NCI-H460 (cell line): ENCODE results near the gene PRSS3. TPM values are rescaled to one million over a fixed set of nuclear protein-coding genes. Genes with fewer than 3 reads are reported as not detected.
"Not testable (repeated sequence)": the region's sequence is repeated elsewhere in the genome, so short reads cannot be mapped to it uniquely, and the experiment has no call there.

ENCODE experiments used
- DNase-seq: peaks from one replicate; pipeline ENCODE4 v3.0.0-alpha.2; 2016; ENCODE audit warnings: low read depth; ENCODE audit errors: extremely low read depth
- polyA plus RNA-seq: library from polyadenylated mRNA; depleted of rRNA; stranded (reverse); fragments of >200 nt; gene quantifications from 2 replicates; pipeline ENCODE4 v1.2.3, GENCODE V29; 2014; cell fraction: nucleus; rRNA removed
- total RNA-seq: library from RNA; depleted of rRNA; stranded (reverse); fragments of >200 nt; shearing (Covaris generic); gene quantifications from 2 replicates; pipeline ENCODE4 v1.2.3, GENCODE V29; 2014; rRNA removed

Gene PRSS3
- total RNA-seq = not detected in 2 replicates
- polyA plus RNA-seq = not detected in 2 replicates

GRCh38 chr9:33795281-33795680 lies at the start of gene PRSS3:
Gene PRSS3, plus strand, starts transcription at chr9:33795561. Its CDS starts 13 bp downstream, at chr9:33795574.
- no peak for DNase-seq

- DNase-seq = no peak
Observed at GRCh38 chr9:33748633-33749304, 46.6 kb upstream of the PRSS3 start.

GRCh38 chr9:33749305-33749654 lies 46.1 kb upstream of the PRSS3 start:
- DNase-seq = not testable (repeated sequence)

- no peak for DNase-seq
Observed at GRCh38 chr9:33750307-33750838, 45.0 kb upstream of the PRSS3 start.

GRCh38 chr9:33750839-33751339 lies 44.5 kb upstream of the PRSS3 start:
- no peak for DNase-seq

- DNase-seq = no peak
Observed at GRCh38 chr9:33751536-33752129, 43.7 kb upstream of the PRSS3 start.

- DNase-seq = no peak
Observed at GRCh38 chr9:33752130-33752637, 43.2 kb upstream of the PRSS3 start.

GRCh38 chr9:33752789-33753188 lies 42.6 kb upstream of the PRSS3 start:
- not testable (repeated sequence) for DNase-seq

GRCh38 chr9:33759648-33760047 lies 35.7 kb upstream of the PRSS3 start:
- DNase-seq = peak; percentile 6

- DNase-seq = no peak
Observed at GRCh38 chr9:33762343-33762742, 33.0 kb upstream of the PRSS3 start.

- DNase-seq = not testable (repeated sequence)
Observed at GRCh38 chr9:33763709-33764108, 31.7 kb upstream of the PRSS3 start.

- no peak for DNase-seq
Observed at GRCh38 chr9:33765411-33765810, 29.9 kb upstream of the PRSS3 start.

GRCh38 chr9:33770156-33770880 lies 25.0 kb upstream of the PRSS3 start:
- not testable (repeated sequence) for DNase-seq

- not testable (repeated sequence) for DNase-seq
Observed at GRCh38 chr9:33773135-33773534, 22.2 kb upstream of the PRSS3 start.

GRCh38 chr9:33774074-33774659 lies 21.2 kb upstream of the PRSS3 start:
- DNase-seq = not testable (repeated sequence)

- DNase-seq = no peak
Observed at GRCh38 chr9:33776578-33776977, 18.8 kb upstream of the PRSS3 start.

- peak; percentile 56 for DNase-seq
Observed at GRCh38 chr9:33778700-33779351, 16.5 kb upstream of the PRSS3 start.

- DNase-seq = no peak
Observed at GRCh38 chr9:33780276-33780675, 15.1 kb upstream of the PRSS3 start.

GRCh38 chr9:33781736-33782135 lies 13.6 kb upstream of the PRSS3 start:
- DNase-seq = no peak
